ENCODE data around the gene FAM120A. TPM values are rescaled to one million over a fixed set of nuclear protein-coding genes. Genes with fewer than 3 reads are reported as not detected.

Gene FAM120A
- total and polyA plus RNA-seq, 9 of the 15 experiments (the other 6 are each of a cell fraction or from before 2014, with no cell fraction given), result 8.7 to 71.0 (median 42.2) TPM

GRCh38 chr9:93589688-93590087 is 138.2 kb downstream of the FAM120A start:
- ATAC-seq (no peak), DNase-seq (ENCODE audit: extremely low read depth in 1 of 4, low spot score in 3 of 4) (no peak), FAIRE-seq (no peak)
- intact Hi-C loops (cut with micrococcal nuclease) (no loop called here), in situ Hi-C loops (cut with MboI) (no loop called here)
- Histone ChIP-seq H4K20me1 (replicated peaks; ENCODE audit: control insufficient read depth, insufficient read depth, low read length) (peaks cover 11% of the 10 kb centered on the region; the same call in 1 of the 2 replicates), H3K4me3 (no peak overlapping the region), H3K4me1 (replicated peaks in 1 of 2; ENCODE audit: control insufficient read depth in 2 of 2, insufficient read depth in 2 of 2, low read length in 2 of 2) (peaks cover 19 to 26% of the 10 kb centered on the region in 2 experiments), H3K27me3 (ENCODE audit: control insufficient read depth in 2 of 2, insufficient read depth in 2 of 2, low read length in 2 of 2) (no peaks in the 10 kb centered on the region), H3K4me2 (ENCODE audit: insufficient read depth, low read length) (no peak overlapping the region), H3K27ac (ENCODE audit: extremely low read depth, low read depth, low read length) (no peak overlapping the region), H3K79me2 (ENCODE audit: control insufficient read depth, insufficient read depth, low read length) (peaks cover 33% of the 10 kb centered on the region), H3K36me3 (ENCODE audit: control insufficient read depth, insufficient read depth, low read length) (no peaks in the 10 kb centered on the region), H3K9me3 (replicated peaks; ENCODE audit: control insufficient read depth, insufficient read depth, low read depth, low read length) (no peaks in the 10 kb centered on the region), H3K9ac (ENCODE audit: insufficient read depth in 1 of 2, low read depth in 2 of 2, low read length in 2 of 2) (peak overlapping the region in 1 of 2 experiments; percentile 61; a peak in 1 of 4 replicates), H3K9me1 (ENCODE audit: control insufficient read depth, insufficient read depth, low read length) (no peaks in the 10 kb centered on the region), H2AFZ (ENCODE audit: low read depth, low read length) (no peak overlapping the region)
- CTCF ChIA-PET (ENCODE audit: low intra/inter-chr PET ratio), result no interaction called here
- POLR2A ChIA-PET, result interaction anchor here (1.2 kb wide), 1 partner anchor 9 kb away, joined by 6 read pairs; no protein-coding TSS in a partner anchor
- no TSS peak for BruUV-seq (replicated peaks)
- 54% methylated on average over 8 of the region's 8 CpGs for WGBS (ENCODE audit: insufficient coverage, low coverage, missing lambda C conversion rate)
- no peak for TF ChIP-seq REST (IDR thresholded peaks at IDR 0.05; ENCODE audit: borderline replicate concordance)
- TF ChIP-seq REST (CRISPR knock-in tag; IDR thresholded peaks at IDR 0.05; ENCODE audit: low read depth), result no peak
- no peak for TF ChIP-seq RBFOX2 (IDR thresholded peaks at IDR 0.05; ENCODE audit: low read depth, low read length)
- TF ChIP-seq ZNF232 (CRISPR knock-in tag; IDR thresholded peaks at IDR 0.05), result no peak
- TF ChIP-seq TSHZ1 (CRISPR knock-in tag; IDR thresholded peaks at IDR 0.05), result no peak
- TF ChIP-seq ZNF778 (CRISPR knock-in tag; IDR thresholded peaks at IDR 0.05), result no peak
- TF ChIP-seq MLLT1 (IDR thresholded peaks at IDR 0.05), result no peak
- no peak for TF ChIP-seq PTTG1 (tag; IDR thresholded peaks at IDR 0.05; ENCODE audit: low read depth)
